ENCODE results near the gene OGN. TPM values are rescaled to one million over a fixed set of nuclear protein-coding genes. Genes with fewer than 3 reads are reported as not detected.

The OGN gene
- total and polyA plus RNA-seq, 2 donors (not counting 1 experiment from before 2014, with no cell fraction given) = not detected

- no peaks in the 10 kb centered on the region for H3K36me3 ChIP-seq (replicated peaks in 1 of 2; ENCODE audit: control extremely low read depth in 1 of 2, control insufficient read depth in 1 of 2, extremely low read depth in 1 of 2, insufficient read depth in 2 of 2, low read length in 1 of 2)
- Mint-ChIP-seq H3K4me3 (no peak overlapping the region), H3K4me1 (peaks cover 17% of the 10 kb centered on the region), H3K27ac (no peak overlapping the region), H3K9me3 (ENCODE audit: insufficient read depth) (no peaks in the 10 kb centered on the region), H3K27me3 (no peaks in the 10 kb centered on the region)
- H3K9ac ChIP-seq (ENCODE audit: low read length) = no peak overlapping the region
- no peaks in the 10 kb centered on the region for H3K27me3 ChIP-seq (replicated peaks in 1 of 4; ENCODE audit: control extremely low read depth in 1 of 4, control insufficient read depth in 3 of 4, insufficient read depth in 4 of 4, low read length in 3 of 4)
- H3K4me1 ChIP-seq (ENCODE audit: control insufficient read depth in 2 of 2, insufficient read depth in 2 of 2, low read length in 2 of 2) = peaks cover 13 to 15% of the 10 kb centered on the region in 2 donors
- no peaks in the 10 kb centered on the region for H3K9me3 ChIP-seq (ENCODE audit: control extremely low read depth in 1 of 3, control insufficient read depth in 2 of 3, insufficient read depth in 1 of 3, low read length in 2 of 3)
- no peak overlapping the region for H2AFZ ChIP-seq (ENCODE audit: insufficient read depth, low read depth, low read length, poor library complexity, severe bottlenecking)
- DNase-seq = no peak
- TF ChIP-seq EZH2 (IDR thresholded peaks at IDR 0.05; ENCODE audit: borderline replicate concordance, insufficient read depth, low read depth, low read length, poor library complexity, severe bottlenecking) = no peak
- TF ChIP-seq CTCF (IDR thresholded peaks at IDR 0.05) = no peak
- H3K4me3 ChIP-seq (ENCODE audit: control extremely low read depth in 1 of 5, extremely low read depth in 1 of 5, insufficient read depth in 1 of 5, low read depth in 2 of 5, low read length in 4 of 5) = no peak overlapping the region
- no peaks in the 10 kb centered on the region for H3K79me2 ChIP-seq (ENCODE audit: control insufficient read depth, insufficient read depth, low read length)
- ATAC-seq (ENCODE audit: low read depth) = no peak
- whole genome bisulfite sequencing (ENCODE audit: insufficient coverage) = no CpG with 5 or more reads among the region's 1 CpG
- no peak overlapping the region for H3K4me2 ChIP-seq (replicated peaks; ENCODE audit: low read depth, low read length, poor library complexity, severe bottlenecking)
- ChIA-PET POLR2A (no interaction called here), CTCF (no interaction called here)
- intact Hi-C loops (cut with micrococcal nuclease) = no loop called here
- H4K20me1 ChIP-seq (ENCODE audit: control insufficient read depth, insufficient read depth, low read length, poor library complexity, severe bottlenecking) = no peaks in the 10 kb centered on the region
- H3K27ac ChIP-seq (ENCODE audit: low read length in 2 of 2) = no peak overlapping the region
These were observed 2.0 kb downstream of the OGN start for GRCh38 chr9:92402360-92402759.

- Mint-ChIP-seq H3K4me3 (no peak overlapping the region), H3K9me3 (ENCODE audit: insufficient read depth) (no peaks in the 10 kb centered on the region), H3K4me1 (no peaks in the 10 kb centered on the region), H3K27me3 (no peaks in the 10 kb centered on the region), H3K27ac (no peak overlapping the region)
- Histone ChIP-seq H3K27ac (ENCODE audit: low read length in 2 of 2) (no peak overlapping the region), H3K79me2 (ENCODE audit: control insufficient read depth, insufficient read depth, low read length) (no peaks in the 10 kb centered on the region), H3K27me3 (replicated peaks in 1 of 4; ENCODE audit: control extremely low read depth in 1 of 4, control insufficient read depth in 3 of 4, insufficient read depth in 4 of 4, low read length in 3 of 4) (no peaks in the 10 kb centered on the region), H3K4me2 (replicated peaks; ENCODE audit: low read depth, low read length, poor library complexity, severe bottlenecking) (no peak overlapping the region), H3K9me3 (ENCODE audit: control extremely low read depth in 1 of 3, control insufficient read depth in 2 of 3, insufficient read depth in 1 of 3, low read length in 2 of 3) (no peaks in the 10 kb centered on the region), H2AFZ (ENCODE audit: insufficient read depth, low read depth, low read length, poor library complexity, severe bottlenecking) (no peak overlapping the region), H3K9ac (ENCODE audit: low read length) (no peak overlapping the region), H3K4me1 (ENCODE audit: control insufficient read depth in 2 of 2, insufficient read depth in 2 of 2, low read length in 2 of 2) (no peaks in the 10 kb centered on the region), H3K36me3 (replicated peaks in 1 of 2; ENCODE audit: control extremely low read depth in 1 of 2, control insufficient read depth in 1 of 2, extremely low read depth in 1 of 2, insufficient read depth in 2 of 2, low read length in 1 of 2) (no peaks in the 10 kb centered on the region), H3K4me3 (ENCODE audit: control extremely low read depth in 1 of 5, extremely low read depth in 1 of 5, insufficient read depth in 1 of 5, low read depth in 2 of 5, low read length in 4 of 5) (no peak overlapping the region), H4K20me1 (ENCODE audit: control insufficient read depth, insufficient read depth, low read length, poor library complexity, severe bottlenecking) (no peaks in the 10 kb centered on the region)
- intact Hi-C loops (cut with micrococcal nuclease) = no loop called here
- CTCF ChIA-PET = interaction anchor here (0.7 kb wide), 1 partner anchor 10 kb away, joined by 3 read pairs; no protein-coding TSS in a partner anchor
- whole genome bisulfite sequencing (ENCODE audit: insufficient coverage) = no CpG with 5 or more reads among the region's 3 CpGs
- TF ChIP-seq EZH2 (IDR thresholded peaks at IDR 0.05; ENCODE audit: borderline replicate concordance, insufficient read depth, low read depth, low read length, poor library complexity, severe bottlenecking) (no peak), CTCF (IDR thresholded peaks at IDR 0.05) (no peak)
- POLR2A ChIA-PET = no interaction called here
- ATAC-seq (ENCODE audit: low read depth) (no peak), DNase-seq (no peak)
These were observed 6.5 kb downstream of the OGN start for GRCh38 chr9:92397853-92398252.
